DOHH2 (cell line): ENCODE results near the gene FSTL4.

ENCODE experiments used
- H3F3A ChIP-seq: fragments of 200-600 bp; sonication (generic), shearing (Covaris generic); 2 replicates; pipeline ENCODE4 v1.6.0; 2016; ENCODE audit warnings: antibody characterized with exemption, mild to moderate bottlenecking; ENCODE audit not compliant: control insufficient read depth, insufficient read depth
- H3K27ac ChIP-seq: fragments of 200-600 bp; sonication (generic); 2 replicates; pipeline ENCODE4 v1.5.1; 2014; ENCODE audit warnings: low read depth, mild to moderate bottlenecking, low read length, moderate library complexity
- H3K27me3 ChIP-seq: fragments of 200-600 bp; sonication (generic); 2 replicates; pipeline ENCODE4 v1.6.1; 2014; ENCODE audit warnings: mild to moderate bottlenecking, low read length, mixed read lengths; ENCODE audit not compliant: control insufficient read depth
- H3K36me3 ChIP-seq: fragments of 200-600 bp; sonication (generic); 2 replicates; pipeline ENCODE4 v1.6.1; 2014; ENCODE audit warnings: mild to moderate bottlenecking, low read length, moderate library complexity, mixed read lengths; ENCODE audit not compliant: control insufficient read depth
- H3K4me1 ChIP-seq: fragments of 200-600 bp; sonication (generic); 2 replicates; pipeline ENCODE4 v1.6.1; 2014; ENCODE audit warnings: mild to moderate bottlenecking, low read length, mixed read lengths; ENCODE audit not compliant: control insufficient read depth
- H3K4me2 ChIP-seq: fragments of 200-600 bp; sonication (generic); 2 replicates; pipeline ENCODE4 v1.6.0; 2014; ENCODE audit warnings: mild to moderate bottlenecking, low read length, moderate library complexity
- H3K4me3 ChIP-seq: fragments of 200-600 bp; sonication (generic); 2 replicates; pipeline ENCODE4 v1.5.1; 2014; ENCODE audit warnings: mild to moderate bottlenecking, low read length, mixed read lengths
- H3K79me2 ChIP-seq: fragments of 200-600 bp; sonication (generic); 2 replicates; pipeline ENCODE4 v1.6.1; 2014; ENCODE audit warnings: mild to moderate bottlenecking, low read length, mixed read lengths; ENCODE audit not compliant: control insufficient read depth
- H3K9me2 ChIP-seq: fragments of 200-600 bp; sonication (generic); replicated peaks from 2 replicates; pipeline ENCODE4 v1.6.1; 2014; ENCODE audit warnings: mild to moderate bottlenecking, low read length, mixed read lengths; ENCODE audit not compliant: control insufficient read depth
- H3K9me3 ChIP-seq: fragments of 200-600 bp; sonication (generic); 2 replicates; pipeline ENCODE4 v1.6.1; 2014; ENCODE audit warnings: antibody characterized with exemption, low read length, mixed read lengths; ENCODE audit not compliant: control insufficient read depth, insufficient read depth
- H4K20me1 ChIP-seq: fragments of 200-600 bp; sonication (generic); 2 replicates; pipeline ENCODE4 v1.6.0; 2014; ENCODE audit warnings: low read depth, mild to moderate bottlenecking, antibody characterized with exemption, low read length, moderate library complexity; ENCODE audit not compliant: control insufficient read depth, insufficient read depth
- EZH2phosphoT487 ChIP-seq: fragments of 200-600 bp; sonication (generic); IDR thresholded peaks from 2 replicates; pipeline ENCODE4 v1.6.1; 2017; ENCODE audit warnings: borderline replicate concordance, mild to moderate bottlenecking, antibody characterized with exemption, low read length, moderate library complexity, mixed read lengths
- TF ChIP-seq, protein P1 (sequence below): fragments of 200-600 bp; sonication (generic); IDR thresholded peaks from one replicate; pipeline ENCODE4 v1.5.1; 2014; ENCODE audit warnings: antibody characterized with exemption, mild to moderate bottlenecking, low read depth, low read length; ENCODE audit not compliant: poor library complexity, severe bottlenecking

The FSTL4 gene

DNA sequence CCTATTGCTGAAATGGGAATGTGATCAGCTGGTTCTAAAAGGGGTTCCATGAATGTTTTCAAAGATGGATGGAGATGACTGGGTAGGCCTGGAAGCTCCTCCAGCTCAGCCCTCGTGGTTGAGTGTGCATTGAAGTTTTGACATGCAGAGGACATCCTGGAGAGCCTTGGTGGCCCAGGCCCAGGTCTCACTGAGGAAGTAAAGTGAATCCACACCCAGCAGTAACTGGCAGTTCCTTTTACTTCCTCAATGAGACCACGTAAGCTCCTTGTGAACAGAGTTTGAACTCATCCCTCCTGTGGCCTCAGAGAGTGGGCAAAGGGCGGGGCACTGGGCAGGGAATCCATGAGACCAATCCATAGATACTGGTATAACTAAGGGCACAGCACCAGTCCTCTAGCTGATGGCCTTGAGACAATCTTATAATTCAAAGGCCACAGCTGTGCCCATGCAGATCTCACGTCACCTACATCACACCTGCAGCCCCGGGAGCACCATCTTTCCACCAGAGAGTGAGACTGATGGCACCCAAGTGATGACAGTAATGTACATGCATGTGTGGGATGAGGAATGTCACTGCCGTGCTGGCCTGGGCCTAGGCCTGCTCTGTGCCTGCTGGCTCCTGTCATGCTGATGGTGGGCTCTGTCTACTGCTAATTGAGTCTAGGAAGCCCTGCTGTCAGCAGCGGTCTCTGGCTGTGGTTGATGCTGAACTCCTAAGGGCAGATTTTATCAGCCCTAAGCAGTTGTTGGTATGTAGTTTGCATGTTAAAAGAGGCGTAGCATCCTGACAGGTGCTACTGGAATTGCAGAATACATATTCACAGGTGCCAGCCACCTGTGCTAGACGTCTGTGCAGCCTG is 257.8 kb downstream of the FSTL4 start:
- no peaks in the 10 kb centered on the region for H3K79me2 ChIP-seq

DNA sequence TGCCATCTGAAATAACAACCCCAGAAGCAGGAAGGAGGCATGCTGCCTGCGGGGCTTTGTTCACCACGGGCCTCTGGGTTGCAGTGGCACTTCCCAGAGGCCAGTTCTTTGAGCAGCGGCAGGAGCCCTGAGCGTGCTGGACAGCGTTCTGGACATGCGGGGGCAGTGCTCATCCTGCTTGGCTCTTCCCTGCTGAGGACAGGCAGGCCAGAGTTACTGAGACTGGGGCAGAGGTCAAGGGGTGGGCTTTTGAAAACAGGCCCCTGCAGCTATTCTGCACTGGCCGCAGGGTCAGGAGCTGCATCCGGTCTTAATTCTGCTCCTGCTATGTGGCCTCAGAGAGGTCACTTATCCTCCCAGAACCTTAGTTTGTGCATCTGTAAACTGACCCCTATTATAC is 258.6 kb downstream of the FSTL4 start:
- Histone ChIP-seq H3K27me3 (peaks cover 3% of the 10 kb centered on the region; the same call in 1 of the 2 replicates), H3K4me2 (no peak overlapping the region)

More for the DNA sequence above, 257.8 kb downstream of the FSTL4 start:
- TF ChIP-seq, protein P1, sequence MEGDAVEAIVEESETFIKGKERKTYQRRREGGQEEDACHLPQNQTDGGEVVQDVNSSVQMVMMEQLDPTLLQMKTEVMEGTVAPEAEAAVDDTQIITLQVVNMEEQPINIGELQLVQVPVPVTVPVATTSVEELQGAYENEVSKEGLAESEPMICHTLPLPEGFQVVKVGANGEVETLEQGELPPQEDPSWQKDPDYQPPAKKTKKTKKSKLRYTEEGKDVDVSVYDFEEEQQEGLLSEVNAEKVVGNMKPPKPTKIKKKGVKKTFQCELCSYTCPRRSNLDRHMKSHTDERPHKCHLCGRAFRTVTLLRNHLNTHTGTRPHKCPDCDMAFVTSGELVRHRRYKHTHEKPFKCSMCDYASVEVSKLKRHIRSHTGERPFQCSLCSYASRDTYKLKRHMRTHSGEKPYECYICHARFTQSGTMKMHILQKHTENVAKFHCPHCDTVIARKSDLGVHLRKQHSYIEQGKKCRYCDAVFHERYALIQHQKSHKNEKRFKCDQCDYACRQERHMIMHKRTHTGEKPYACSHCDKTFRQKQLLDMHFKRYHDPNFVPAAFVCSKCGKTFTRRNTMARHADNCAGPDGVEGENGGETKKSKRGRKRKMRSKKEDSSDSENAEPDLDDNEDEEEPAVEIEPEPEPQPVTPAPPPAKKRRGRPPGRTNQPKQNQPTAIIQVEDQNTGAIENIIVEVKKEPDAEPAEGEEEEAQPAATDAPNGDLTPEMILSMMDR, result no peak
- no peak for TF ChIP-seq EZH2phosphoT487
- Histone ChIP-seq H3K4me2 (no peak overlapping the region), H4K20me1 (no peaks in the 10 kb centered on the region), H3K4me3 (no peak overlapping the region), H3K4me1 (peaks cover 3% of the 10 kb centered on the region; the same call in 1 of the 2 replicates), H3K9me2 (no peaks in the 10 kb centered on the region), H3K27ac (no peak overlapping the region), H3K27me3 (peaks cover 3% of the 10 kb centered on the region; the same call in 1 of the 2 replicates), H3K36me3 (no peaks in the 10 kb centered on the region), H3F3A (no peaks in the 10 kb centered on the region), H3K9me3 (no peaks in the 10 kb centered on the region)

DNA sequence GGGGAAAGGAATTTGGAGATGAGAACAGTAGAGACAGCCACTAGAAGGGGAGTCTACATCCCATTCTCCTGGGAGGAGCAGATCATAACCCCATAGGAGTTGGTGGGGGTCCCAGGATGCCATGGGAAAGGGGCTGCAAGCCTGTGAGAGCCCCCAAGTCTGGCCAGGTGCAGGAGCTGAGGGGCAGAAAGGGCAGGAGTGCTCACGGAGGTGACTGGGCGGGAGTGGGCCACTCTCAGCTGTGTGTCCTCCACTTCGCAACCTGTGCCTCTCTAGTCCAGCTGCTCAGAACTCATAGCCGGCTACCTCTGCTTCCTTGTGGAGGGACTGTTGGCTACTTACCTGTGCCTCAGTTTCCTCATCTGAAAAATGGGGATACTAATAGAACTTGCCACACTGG is 263.9 kb downstream of the FSTL4 start:
- Histone ChIP-seq H3K9me3 (no peaks in the 10 kb centered on the region), H3K4me1 (no peaks in the 10 kb centered on the region), H3K27me3 (peaks cover 15% of the 10 kb centered on the region; the same call in 1 of the 2 replicates), H3K79me2 (no peaks in the 10 kb centered on the region), H3K36me3 (no peaks in the 10 kb centered on the region), H3K9me2 (no peaks in the 10 kb centered on the region), H3F3A (no peaks in the 10 kb centered on the region), H3K27ac (no peak overlapping the region), H3K4me2 (no peak overlapping the region), H4K20me1 (no peaks in the 10 kb centered on the region), H3K4me3 (no peak overlapping the region)
- TF ChIP-seq, protein P1, result no peak
- TF ChIP-seq EZH2phosphoT487, result no peak

More for the DNA sequence above, 258.6 kb downstream of the FSTL4 start:
- H3K27ac ChIP-seq, result no peak overlapping the region
- H3K79me2 ChIP-seq, result no peaks in the 10 kb centered on the region
- H4K20me1 ChIP-seq, result no peaks in the 10 kb centered on the region
- peaks cover 3% of the 10 kb centered on the region; the same call in 1 of the 2 replicates for H3K4me1 ChIP-seq
- no peak for TF ChIP-seq EZH2phosphoT487
- TF ChIP-seq, protein P1, result no peak
- H3K9me3 ChIP-seq, result no peaks in the 10 kb centered on the region
- no peaks in the 10 kb centered on the region for H3K9me2 ChIP-seq
- H3K36me3 ChIP-seq, result no peaks in the 10 kb centered on the region
- no peaks in the 10 kb centered on the region for H3F3A ChIP-seq
- no peak overlapping the region for H3K4me3 ChIP-seq
